Kidney epithelial cell (primary cell): ENCODE results near the gene RNF4. TPM values are rescaled to one million over a fixed set of nuclear protein-coding genes. Genes with fewer than 3 reads are reported as not detected.

Source experiments
- DNase-seq: peaks from one replicate; pipeline ENCODE4 v3.0.0-alpha.2; 2010; ENCODE audit warnings: low read depth
- H3K27me3 ChIP-seq: 2 replicates; pipeline ENCODE4 v1.6.0; 2011; ENCODE audit warnings: low read length; ENCODE audit not compliant: control insufficient read depth, insufficient read depth
- H3K36me3 ChIP-seq: 2 replicates; pipeline ENCODE4 v1.5.1; 2011; ENCODE audit warnings: low read length; ENCODE audit not compliant: control insufficient read depth, insufficient read depth
- H3K4me3 ChIP-seq: 2 replicates; pipeline ENCODE4 v1.5.1; 2011; ENCODE audit warnings: low read depth, mild to moderate bottlenecking, control low read depth, low read length
- CTCF ChIP-seq: IDR thresholded peaks from 2 replicates; pipeline ENCODE4 v1.5.1; 2011; ENCODE audit warnings: mild to moderate bottlenecking, moderate library complexity, low read length, control low read depth, inconsistent platforms; ENCODE audit not compliant: insufficient read depth, poor library complexity, severe bottlenecking
- total RNA-seq: library from RNA; depleted of rRNA; stranded (reverse); fragments of >200 nt; gene quantifications from 2 replicates; pipeline ENCODE4 v1.2.3, GENCODE V29; 2015

RNF4 gene
- total RNA-seq, 1 donor from 2014 or later = 88.7 TPM

DNA sequence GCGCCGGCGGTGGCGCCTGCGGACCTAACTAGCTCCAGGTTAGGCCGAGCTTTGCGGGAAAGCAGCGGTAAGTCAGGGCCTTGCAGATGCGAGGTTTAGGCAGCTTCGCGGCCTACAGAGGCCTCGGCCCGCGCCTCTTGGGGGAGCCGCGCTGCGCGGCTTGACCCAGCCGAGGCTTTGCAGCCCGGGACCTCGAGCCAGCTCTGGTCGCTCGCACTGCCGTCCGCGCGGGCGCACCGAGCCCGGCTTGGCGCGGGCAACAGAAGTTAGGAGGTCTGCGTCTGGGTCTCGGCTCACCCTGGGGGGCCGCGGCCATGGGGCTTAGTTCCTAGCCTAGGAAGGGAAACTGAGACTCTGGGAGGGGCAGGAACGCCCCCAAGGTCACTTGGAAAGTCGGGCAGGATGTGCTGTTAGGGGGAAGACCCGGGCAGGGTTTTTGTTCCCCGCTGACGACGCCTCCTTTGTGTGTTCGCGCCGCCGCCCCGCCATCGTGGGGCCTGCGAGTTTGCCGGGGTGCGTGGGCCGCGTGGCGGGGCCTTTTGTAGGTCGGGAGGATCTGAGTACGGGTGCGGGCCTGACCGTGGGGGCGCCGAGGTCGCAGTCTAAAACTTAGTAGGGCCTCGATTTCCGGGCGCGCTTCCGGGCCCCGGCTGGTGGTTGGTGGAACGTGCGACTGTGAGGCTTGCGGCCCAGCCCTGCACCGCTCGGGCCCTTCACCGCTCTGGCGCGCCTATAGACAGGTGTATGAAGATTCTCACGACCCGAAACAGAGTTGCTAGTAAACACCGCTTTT is 482 bp downstream of the RNF4 start:
- Histone ChIP-seq H3K27me3 (no peaks in the 10 kb centered on the region), H3K36me3 (no peaks in the 10 kb centered on the region), H3K4me3 (peak overlapping the region; percentile 84)
- TF ChIP-seq CTCF = no peak
- DNase-seq = no peak

- Histone ChIP-seq H3K27me3 (no peaks in the 10 kb centered on the region), H3K4me3 (peak overlapping the region; percentile 84), H3K36me3 (no peaks in the 10 kb centered on the region)
- TF ChIP-seq CTCF = no peak
- no peak for DNase-seq
Observed at GRCh38 chr4:2470791-2471190, 1.9 kb downstream of the RNF4 start.

DNA sequence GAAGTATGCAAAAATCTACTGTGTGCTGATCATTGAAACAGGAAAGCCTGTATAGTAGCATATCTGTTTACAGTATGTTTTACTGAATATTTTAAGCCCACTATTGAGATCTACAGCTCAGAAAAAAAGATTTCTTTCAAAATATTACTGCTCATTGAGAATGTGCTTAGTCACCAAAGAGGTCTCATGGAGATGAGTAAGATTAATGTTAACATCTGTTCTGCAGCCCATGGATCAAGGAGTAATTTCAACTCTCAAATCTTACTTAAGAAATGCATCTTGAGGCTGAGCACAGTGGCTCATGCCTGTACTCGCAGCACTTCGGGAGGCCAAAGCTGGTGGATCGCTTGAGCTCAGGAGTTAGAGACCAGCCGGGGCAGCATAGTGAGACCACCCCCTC is 3.3 kb downstream of the RNF4 start:
- H3K27me3 ChIP-seq = no peaks in the 10 kb centered on the region
- TF ChIP-seq CTCF = no peak
- H3K4me3 ChIP-seq = no peak overlapping the region
- no peak for DNase-seq
- no peaks in the 10 kb centered on the region for H3K36me3 ChIP-seq

- Histone ChIP-seq H3K4me3 (no peak overlapping the region), H3K36me3 (no peaks in the 10 kb centered on the region), H3K27me3 (no peaks in the 10 kb centered on the region)
- DNase-seq = no peak
- TF ChIP-seq CTCF = no peak
Observed at GRCh38 chr4:2478229-2478628, 9.3 kb downstream of the RNF4 start.

DNA sequence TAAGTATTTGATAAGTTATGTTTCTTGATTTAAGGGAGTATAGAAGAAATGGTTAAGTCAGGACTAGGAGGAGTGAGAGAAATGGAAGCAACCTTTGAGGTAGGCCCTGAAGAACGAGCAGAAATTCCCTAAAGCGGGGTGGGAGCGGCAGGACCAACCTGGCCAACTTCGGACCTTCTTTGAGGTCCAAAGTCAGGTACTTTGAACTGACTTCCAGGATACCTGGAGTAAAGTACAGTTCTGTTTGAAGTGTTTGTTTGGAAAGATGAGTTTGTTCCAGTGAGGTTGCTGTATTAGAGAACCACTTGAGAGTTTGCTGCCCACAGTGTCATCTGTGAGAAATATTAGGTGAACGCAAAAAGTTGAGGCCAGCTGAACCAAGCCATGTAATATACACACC is 11.7 kb downstream of the RNF4 start:
- no peaks in the 10 kb centered on the region for H3K36me3 ChIP-seq
- TF ChIP-seq CTCF = no peak
- no peak for DNase-seq
- H3K27me3 ChIP-seq = no peaks in the 10 kb centered on the region
- H3K4me3 ChIP-seq = no peak overlapping the region

GRCh38 chr4:2482192-2482591 is 13.3 kb downstream of the RNF4 start:
- no peak for DNase-seq
- H3K4me3 ChIP-seq = no peak overlapping the region
- H3K27me3 ChIP-seq = no peaks in the 10 kb centered on the region
- TF ChIP-seq CTCF = no peak
- no peaks in the 10 kb centered on the region for H3K36me3 ChIP-seq
